GM12878 (cell line): Measurements from ENCODE around the gene PALMD. TPM values are rescaled to one million over a fixed set of nuclear protein-coding genes. Genes with fewer than 3 reads are reported as not detected.

Experiments used
- ATAC-seq: fragments of 200-7000 bp; cut with Tn5 transposase; 3 replicates; pipeline ENCODE4 v1.9.1; 2020; ENCODE audit warnings: mild to moderate bottlenecking, moderate library complexity
- BruUV-seq: library from RNA; stranded (reverse); fragments of 400-500 nt; replicated peaks from 2 replicates; lab custom pipeline; 2021; lab: Mats Ljungman, UMichigan
- CTCF ChIA-PET: fragments of 300-600 bp; sonication (Branson Sonifier 250); formaldehyde crosslinking; extraction: SDS; loops from one replicate; lab custom pipeline; 2021; ENCODE audit warnings: inconsistent platforms; lab: Yijun Ruan, JAX
- POLR2A ChIA-PET: fragments of 350-600 bp; formaldehyde crosslinking; extraction: SDS; loops from one replicate; lab custom pipeline; 2021; ENCODE audit warnings: inconsistent platforms; lab: Charles Lee
- RAD21 ChIA-PET: fragments of 300-600 bp; sonication (Branson Sonifier 250); formaldehyde crosslinking; loops from one replicate; lab custom pipeline; 2023; ENCODE audit warnings: antibody characterized with exemption; ENCODE audit not compliant: unreplicated experiment; lab: Charles Lee
- SMC1A ChIA-PET: fragments of 300-600 bp; sonication (Branson Sonifier 250); formaldehyde crosslinking; loops from one replicate; lab custom pipeline; 2023; ENCODE audit not compliant: unreplicated experiment, uncharacterized antibody; lab: Charles Lee
- DNase-seq: peaks from one replicate; pipeline ENCODE4 v3.0.0-alpha.2; 2011; ENCODE audit warnings: low read depth, low spot score
- FAIRE-seq: peaks from 3 replicates; lab custom pipeline; 2011; peaks lifted over from hg19 to GRCh38; lab: Jason Lieb, UNC
- H2AFZ ChIP-seq: 2 replicates; pipeline ENCODE4 v1.6.0; 2011; ENCODE audit warnings: low read depth, low read length, control low read depth; ENCODE audit not compliant: control insufficient read depth
- H3K27ac ChIP-seq: 2 replicates; pipeline ENCODE4 v1.5.1; 2011; ENCODE audit warnings: control low read depth; ENCODE audit not compliant: control insufficient read depth, insufficient read depth
- H3K27me3 ChIP-seq, 2 experiments: replicated peaks in 1 of 2; 2 replicates each; pipeline versions ENCODE4 v1.6.0 to v1.6.1; 2011; ENCODE audit warnings: low read length in 1 of 2; ENCODE audit not compliant: control insufficient read depth in 2 of 2, insufficient read depth in 2 of 2
- H3K36me3 ChIP-seq, 2 experiments: 2 replicates each; pipeline ENCODE4 v1.5.1; 2011; ENCODE audit warnings: low read length in 1 of 2; ENCODE audit not compliant: control insufficient read depth in 2 of 2, insufficient read depth in 2 of 2
- H3K4me1 ChIP-seq: 2 replicates; pipeline ENCODE4 v1.6.1; 2011; ENCODE audit warnings: mild to moderate bottlenecking, low read length, moderate library complexity, mixed read lengths; ENCODE audit not compliant: control insufficient read depth, insufficient read depth
- H3K4me2 ChIP-seq: 2 replicates; pipeline ENCODE4 v1.6.0; 2011; ENCODE audit warnings: control low read depth; ENCODE audit not compliant: control insufficient read depth, insufficient read depth
- H3K4me3 ChIP-seq: fragments of 200-600 bp; sonication (generic); 2 replicates; pipeline ENCODE4 v1.5.1; 2016
- H3K79me2 ChIP-seq: 2 replicates; pipeline ENCODE4 v1.6.0; 2011; ENCODE audit warnings: low read length; ENCODE audit not compliant: control insufficient read depth, insufficient read depth
- H3K9ac ChIP-seq: 2 replicates; pipeline ENCODE4 v1.8.0; 2011; ENCODE audit warnings: low read length, control low read depth, mixed read lengths; ENCODE audit not compliant: control insufficient read depth, insufficient read depth
- H3K9me3 ChIP-seq: replicated peaks from 3 replicates; pipeline ENCODE4 v1.5.1; 2011; ENCODE audit warnings: mild to moderate bottlenecking, low read length; ENCODE audit not compliant: control insufficient read depth, insufficient read depth
- H4K20me1 ChIP-seq: 2 replicates; pipeline ENCODE4 v1.6.0; 2011; ENCODE audit not compliant: control insufficient read depth, insufficient read depth
- IKZF1 ChIP-seq: fragments of 450-650 bp; conservative IDR thresholded peaks from 2 replicates; pipeline ENCODE4 v1.6.1; 2017; ENCODE audit warnings: antibody characterized with exemption, mild to moderate bottlenecking
- IKZF2 ChIP-seq, 2 experiments: fragments of 450-650 bp; IDR thresholded peaks; 2 replicates each; pipeline ENCODE4 v1.6.1; 2017; ENCODE audit warnings: mild to moderate bottlenecking in 2 of 2, moderate library complexity in 2 of 2
- SIX5 ChIP-seq: IDR thresholded peaks from 2 replicates; pipeline ENCODE4 v1.6.1; 2011; ENCODE audit warnings: mild to moderate bottlenecking, low read depth, low read length, moderate library complexity; ENCODE audit not compliant: severe bottlenecking
- WGBS: methylation state at CpG from one replicate; pipeline ENCODE4 v1.1.6; 2016; ENCODE audit warnings: low lambda C conversion rate; ENCODE audit not compliant: insufficient replicate concordance, insufficient coverage; ENCODE audit errors: missing lambda C conversion rate; 5-methylcytosine and 5-hydroxymethylcytosine counted together
- in situ Hi-C: fragments of 300-500 bp; cut with MboI; formaldehyde crosslinking; loops from 9 replicates; pipeline ENCODE4 v1.14.3; 2018; ENCODE audit warnings: mixed read lengths
- intact Hi-C: fragments of 100-400 bp; cut with micrococcal nuclease; formaldehyde crosslinking; loops from one replicate; pipeline ENCODE4 v1.14.2; 2022; ENCODE audit not compliant: unreplicated experiment
- polyA plus RNA-seq, 11 experiments: library from polyadenylated mRNA; depleted of rRNA in 4 of 11; unstranded in 6 of 11; stranded (reverse) in 5 of 11; fragments of >200 nt; fragmentation: Nextera tagmentation in 4 of 11; fragmentation: Illumina TruSeq in 1 of 11; extraction: Ambion mirVana in 4 of 11; extraction: Trizol in 1 of 11; gene quantifications; 1 replicate in 1 of 11; 2 replicates in 10 of 11; pipeline versions ENCODE4 v1.2.1 to v1.2.3, GENCODE V29; 2011 to 2016; ENCODE audit warnings: inconsistent platforms in 2 of 11, missing spikeins in 2 of 11, low read depth in 1 of 11
- total RNA-seq, 4 experiments: library from RNA; depleted of rRNA in 3 of 4; stranded (reverse); fragments of >200 nt in 3 of 4; fragmentation: Illumina TruSeq in 1 of 4; extraction: Trizol in 1 of 4; gene quantifications; 2 replicates each; pipeline versions ENCODE4 v1.2.1 to v1.2.3, GENCODE V29; 2013 to 2021
- TF ChIP-seq, protein P1 (sequence below): fragments of 150-350 bp; IDR thresholded peaks from 2 replicates; pipeline ENCODE4 v1.6.1; 2016; ENCODE audit warnings: low read depth, low read length
- TF ChIP-seq, protein P2 (sequence below): IDR thresholded peaks from 2 replicates; pipeline ENCODE4 v1.6.1; 2011; ENCODE audit warnings: low read depth, low read length, improper control_type of control experiment, borderline replicate concordance

Gene PALMD
- total and polyA plus RNA-seq, 10 of the 15 experiments (the other 5 are each of a cell fraction or from before 2014, with no cell fraction given): under 0.01 to 0.09 (median 0.04) TPM; not detected in 4

DNA sequence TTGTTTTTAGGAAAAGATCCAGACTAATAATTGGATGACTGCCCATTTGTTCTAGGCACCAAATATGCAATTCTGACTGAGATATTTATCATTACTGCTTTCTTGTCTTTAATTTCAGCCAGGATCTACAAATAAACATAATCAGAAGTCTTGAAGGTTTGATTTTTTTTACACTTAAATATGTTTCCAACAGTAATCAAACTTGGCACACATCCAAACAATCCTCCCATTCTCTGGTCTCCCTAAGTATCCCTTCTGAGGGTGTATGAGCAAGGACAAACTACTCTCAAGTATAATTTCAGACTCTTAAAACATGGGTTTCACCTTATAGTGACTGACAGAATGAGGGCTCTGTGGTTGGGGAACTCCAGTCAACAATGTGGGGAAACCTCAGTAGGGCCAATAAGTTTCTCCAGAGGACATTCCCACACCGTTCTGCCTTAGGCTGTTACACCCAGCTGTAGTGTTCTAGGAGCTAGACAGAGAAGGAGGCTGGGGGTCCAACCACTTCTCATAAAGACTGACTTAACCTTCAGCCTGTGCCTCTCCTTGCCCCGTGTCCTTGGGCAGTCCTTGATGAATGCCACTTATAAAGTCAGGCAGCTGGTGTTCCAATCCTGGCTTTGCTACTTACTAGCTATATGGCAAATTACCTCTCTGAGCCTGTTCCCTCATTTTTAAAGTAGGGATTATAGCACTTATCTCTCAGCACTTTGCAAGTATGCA, 1.5 kb upstream of the PALMD start (continued):
- TF ChIP-seq IKZF1 (peak; percentile 67), IKZF2 (IDR thresholded peaks at IDR 0.05) (peak; percentile 10 to 47; a peak in 2 of 4 replicates)
- TF ChIP-seq, protein P1, sequence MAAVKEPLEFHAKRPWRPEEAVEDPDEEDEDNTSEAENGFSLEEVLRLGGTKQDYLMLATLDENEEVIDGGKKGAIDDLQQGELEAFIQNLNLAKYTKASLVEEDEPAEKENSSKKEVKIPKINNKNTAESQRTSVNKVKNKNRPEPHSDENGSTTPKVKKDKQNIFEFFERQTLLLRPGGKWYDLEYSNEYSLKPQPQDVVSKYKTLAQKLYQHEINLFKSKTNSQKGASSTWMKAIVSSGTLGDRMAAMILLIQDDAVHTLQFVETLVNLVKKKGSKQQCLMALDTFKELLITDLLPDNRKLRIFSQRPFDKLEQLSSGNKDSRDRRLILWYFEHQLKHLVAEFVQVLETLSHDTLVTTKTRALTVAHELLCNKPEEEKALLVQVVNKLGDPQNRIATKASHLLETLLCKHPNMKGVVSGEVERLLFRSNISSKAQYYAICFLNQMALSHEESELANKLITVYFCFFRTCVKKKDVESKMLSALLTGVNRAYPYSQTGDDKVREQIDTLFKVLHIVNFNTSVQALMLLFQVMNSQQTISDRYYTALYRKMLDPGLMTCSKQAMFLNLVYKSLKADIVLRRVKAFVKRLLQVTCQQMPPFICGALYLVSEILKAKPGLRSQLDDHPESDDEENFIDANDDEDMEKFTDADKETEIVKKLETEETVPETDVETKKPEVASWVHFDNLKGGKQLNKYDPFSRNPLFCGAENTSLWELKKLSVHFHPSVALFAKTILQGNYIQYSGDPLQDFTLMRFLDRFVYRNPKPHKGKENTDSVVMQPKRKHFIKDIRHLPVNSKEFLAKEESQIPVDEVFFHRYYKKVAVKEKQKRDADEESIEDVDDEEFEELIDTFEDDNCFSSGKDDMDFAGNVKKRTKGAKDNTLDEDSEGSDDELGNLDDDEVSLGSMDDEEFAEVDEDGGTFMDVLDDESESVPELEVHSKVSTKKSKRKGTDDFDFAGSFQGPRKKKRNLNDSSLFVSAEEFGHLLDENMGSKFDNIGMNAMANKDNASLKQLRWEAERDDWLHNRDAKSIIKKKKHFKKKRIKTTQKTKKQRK: no peak
- TF ChIP-seq, protein P2, sequence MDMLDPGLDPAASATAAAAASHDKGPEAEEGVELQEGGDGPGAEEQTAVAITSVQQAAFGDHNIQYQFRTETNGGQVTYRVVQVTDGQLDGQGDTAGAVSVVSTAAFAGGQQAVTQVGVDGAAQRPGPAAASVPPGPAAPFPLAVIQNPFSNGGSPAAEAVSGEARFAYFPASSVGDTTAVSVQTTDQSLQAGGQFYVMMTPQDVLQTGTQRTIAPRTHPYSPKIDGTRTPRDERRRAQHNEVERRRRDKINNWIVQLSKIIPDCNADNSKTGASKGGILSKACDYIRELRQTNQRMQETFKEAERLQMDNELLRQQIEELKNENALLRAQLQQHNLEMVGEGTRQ: no peak
- TF ChIP-seq, all 136 proteins: peak for 6

DNA sequence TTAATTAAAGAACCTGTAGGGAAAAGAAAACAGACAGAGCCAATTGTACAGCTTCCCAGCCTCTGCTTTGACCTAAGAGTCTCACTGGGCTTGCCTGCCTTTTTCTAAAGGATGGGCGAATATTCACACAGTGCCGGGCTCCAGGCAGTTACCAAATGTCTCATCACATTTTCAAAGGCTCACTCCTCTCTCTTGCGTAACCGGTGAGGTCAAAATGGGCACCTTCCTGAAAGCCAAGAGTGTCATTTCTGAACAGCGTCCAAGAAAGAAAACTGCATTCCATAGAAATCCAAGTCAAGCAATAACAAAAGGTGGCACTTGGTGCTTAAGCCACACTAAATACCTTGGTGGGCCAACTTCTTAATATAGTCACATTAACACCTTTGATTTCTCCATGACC, 710 bp upstream of the PALMD start:
- FAIRE-seq (no peak), ATAC-seq (no peak; the same call in 2 of the 3 replicates), DNase-seq (no peak)
- no peaks in the 10 kb centered on the region for H3K4me1 ChIP-seq
- H3K27ac ChIP-seq: no peak overlapping the region
- H3K79me2 ChIP-seq: no peaks in the 10 kb centered on the region
- intact Hi-C loops (no loop called here), in situ Hi-C loops (no loop called here)
- H3K36me3 ChIP-seq: no peaks in the 10 kb centered on the region
- SMC1A ChIA-PET: interaction anchor here (1.2 to 1.7 kb wide), 3 partner anchors 9 to 34 kb away, joined by 3 to 4 read pairs (median 4); no protein-coding TSS in a partner anchor
- TF ChIP-seq SIX5 (no peak), IKZF2 (IDR thresholded peaks at IDR 0.05) (no peak)
- POLR2A ChIA-PET: interaction anchor here (0.5 kb wide), 1 partner anchor 1712 kb away, joined by 7 read pairs; no protein-coding TSS in a partner anchor
- H4K20me1 ChIP-seq: no peaks in the 10 kb centered on the region
- H3K4me2 ChIP-seq: no peak overlapping the region
- H2AFZ ChIP-seq: no peak overlapping the region
- H3K9me3 ChIP-seq: no peaks in the 10 kb centered on the region
- no TSS peak for BruUV-seq
- 0 out of 4 replicates have a peak, but pooled peaks cover 0 to 3% of the 10 kb centered on the region in 2 experiments for H3K27me3 ChIP-seq
- CTCF ChIA-PET: interaction anchor here (1.6 to 2.2 kb wide), 2 partner anchors 10 to 40 kb away, joined by 3 to 8 read pairs; no protein-coding TSS in a partner anchor
- WGBS: 71% methylated on average over 5 of the region's 5 CpGs
- RAD21 ChIA-PET: no interaction called here
- no peak overlapping the region for H3K9ac ChIP-seq
- no peak overlapping the region for H3K4me3 ChIP-seq
